Measurements from ENCODE around the gene DUSP14.
"Not testable (repeated sequence)": the region's sequence is repeated elsewhere in the genome, so short reads cannot be mapped to it uniquely, and the experiment has no call there.

DUSP14 gene

GRCh38 chr17:37485938-37486570 is 3.6 kb upstream of the DUSP14 start:
- no peak for DNase-seq

DNA sequence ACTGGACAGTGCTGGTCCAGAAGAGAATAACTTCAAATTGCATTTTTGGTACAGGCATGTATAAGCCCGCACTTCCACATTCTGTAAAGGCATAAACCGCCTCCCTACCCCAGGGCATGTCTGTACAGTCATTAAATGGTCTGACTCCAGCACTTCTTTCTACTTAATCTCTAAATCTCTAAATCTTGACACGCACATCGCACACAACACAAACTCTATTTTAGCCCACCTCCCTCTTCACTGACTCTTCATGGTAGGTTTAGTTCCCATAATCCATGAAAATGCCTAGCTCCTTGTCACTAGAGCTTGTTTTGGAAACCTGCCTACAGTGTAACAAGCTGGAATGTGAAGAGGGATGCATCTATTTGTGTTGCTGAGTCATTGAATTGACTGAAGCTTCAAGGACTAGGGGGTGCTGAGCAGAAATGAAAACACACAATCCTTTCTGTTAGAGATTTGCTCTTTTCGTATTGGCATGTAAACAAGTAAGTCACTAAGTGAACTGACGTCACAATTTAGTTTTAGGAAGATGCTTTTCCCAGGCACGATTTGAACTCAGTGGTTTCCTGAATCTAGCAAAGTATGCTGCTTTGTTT is 1.6 kb upstream of the DUSP14 start:
- no peak for DNase-seq

GRCh38 chr17:37488607-37489196 is 989 bp upstream of the DUSP14 start:
- DNase-seq = peak; percentile 48

- peak; percentile 63 for DNase-seq
Observed at GRCh38 chr17:37490022-37490587, 414 bp downstream of the DUSP14 start.

GRCh38 chr17:37490638-37491614 is 1.2 kb downstream of the DUSP14 start:
- no peak for DNase-seq

GRCh38 chr17:37492167-37492566 is 2.5 kb downstream of the DUSP14 start:
- no peak for DNase-seq

GRCh38 chr17:37493249-37494027 is 3.7 kb downstream of the DUSP14 start:
- DNase-seq = no peak

GRCh38 chr17:37494401-37494831 is 4.7 kb downstream of the DUSP14 start:
- DNase-seq = no peak

DNA sequence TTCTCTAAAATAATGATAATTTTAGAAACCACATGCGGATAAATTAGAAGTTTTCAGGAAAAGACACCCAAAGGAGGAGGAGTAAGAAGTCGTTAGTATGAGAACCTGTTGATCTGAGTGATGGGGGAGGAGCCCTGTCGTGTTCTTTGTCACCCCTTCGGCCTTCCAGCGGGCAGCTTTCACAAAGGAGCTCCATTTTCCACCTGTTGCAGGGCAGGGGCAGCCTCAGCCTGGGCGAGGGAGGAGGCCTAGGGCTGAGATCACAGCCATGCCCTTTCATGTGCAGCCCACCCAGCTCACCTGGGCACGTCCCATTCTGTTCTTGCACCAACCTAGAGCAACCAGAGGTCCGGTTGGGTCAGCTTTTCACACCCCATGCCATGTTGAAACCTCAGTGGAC is 5.3 kb downstream of the DUSP14 start:
- no peak for DNase-seq

GRCh38 chr17:37500378-37500777 is 10.7 kb downstream of the DUSP14 start:
- no peak for DNase-seq

GRCh38 chr17:37502009-37502936 is 12.6 kb downstream of the DUSP14 start:
- DNase-seq = no peak

- no peak for DNase-seq
Observed at GRCh38 chr17:37503148-37503547, 13.5 kb downstream of the DUSP14 start.

- no peak for DNase-seq
Observed at GRCh38 chr17:37505333-37505732, 15.6 kb downstream of the DUSP14 start.

- no peak for DNase-seq
Observed at GRCh38 chr17:37506678-37507077, 17.0 kb downstream of the DUSP14 start.

DNA sequence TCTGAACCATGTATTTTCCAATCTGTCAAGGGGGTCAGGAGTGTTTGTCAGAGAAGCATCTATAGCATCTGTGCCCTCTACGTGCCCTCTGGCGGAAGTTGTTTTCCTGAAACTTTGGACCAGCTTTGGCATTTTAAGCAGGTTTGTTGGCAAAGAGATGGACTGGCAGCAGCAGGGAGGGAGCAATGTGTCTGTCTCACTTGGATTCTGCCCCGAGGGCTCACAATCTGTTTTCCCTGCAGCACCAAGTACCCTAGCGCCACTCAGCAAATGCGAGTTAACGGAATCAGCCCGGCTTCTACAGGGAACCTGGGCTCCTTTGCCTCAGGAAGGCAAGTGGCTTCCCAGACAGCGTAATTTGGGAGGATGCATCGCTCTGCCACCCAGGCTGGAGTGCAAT is 17.4 kb downstream of the DUSP14 start:
- no peak for DNase-seq

- DNase-seq = no peak
Observed at GRCh38 chr17:37510056-37510455, 20.4 kb downstream of the DUSP14 start.

DNA sequence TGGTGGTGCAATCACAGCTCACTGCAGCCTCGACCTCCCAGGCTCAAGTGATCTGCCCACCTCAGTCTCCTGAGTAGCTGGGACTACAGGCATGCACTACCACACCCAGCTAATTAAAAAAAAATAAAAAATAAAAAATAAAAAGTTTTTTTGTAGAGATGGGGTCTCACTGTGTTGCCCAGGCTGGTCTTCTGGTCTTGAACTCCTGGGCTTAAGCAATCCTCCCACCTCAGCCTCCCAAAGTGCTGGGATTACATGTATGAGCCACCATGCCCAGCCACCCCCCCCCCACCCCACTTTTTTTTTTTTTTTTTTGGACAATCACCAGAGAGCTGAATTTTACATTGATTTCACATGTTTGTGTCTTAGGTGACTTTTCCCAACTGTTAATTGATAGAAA is 22.0 kb downstream of the DUSP14 start:
- not testable (repeated sequence) for DNase-seq

GRCh38 chr17:37512442-37513068 is 22.9 kb downstream of the DUSP14 start:
- no peak for DNase-seq

DNA sequence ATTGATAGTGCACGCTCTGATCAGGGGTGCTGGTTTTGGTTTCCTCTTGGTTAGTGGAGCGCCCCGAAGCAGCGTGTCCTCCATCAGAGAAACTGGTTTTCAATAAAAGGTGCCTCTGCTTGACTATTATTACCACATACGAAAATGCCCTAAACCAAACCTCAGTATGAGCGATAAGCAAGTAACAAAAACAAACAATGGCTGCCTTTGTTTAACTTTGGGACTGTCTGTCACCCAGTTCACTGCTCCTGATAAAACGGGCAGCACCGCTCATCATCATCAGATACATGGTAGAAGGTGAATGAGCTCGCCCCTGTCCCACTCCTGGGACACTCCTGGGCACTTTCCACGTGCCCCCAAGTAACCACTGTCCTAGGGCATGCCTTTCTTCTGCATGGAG is 24.0 kb downstream of the DUSP14 start:
- DNase-seq = no peak

GRCh38 chr17:37516127-37516571 is 26.5 kb downstream of the DUSP14 start:
- DNase-seq = no peak

All from activated effector memory CD4-positive, alpha-beta T cell treated with Interleukin-2 at 50 U/mL for 16 hours (primary cell).